B cell (primary cell): Measurements from ENCODE around the gene TRIM4. TPM values are rescaled to one million over a fixed set of nuclear protein-coding genes. Genes with fewer than 3 reads are reported as not detected.
"Not testable (repeated sequence)": the region's sequence is repeated elsewhere in the genome, so short reads cannot be mapped to it uniquely, and the experiment has no call there.

Source experiments
- ATAC-seq: fragments of 200-7000 bp; cut with Tn5 transposase; one replicate; pipeline ENCODE4 v1.10.0; 2021; ENCODE audit warnings: low read depth, mild to moderate bottlenecking, moderate number of reproducible peaks, moderate library complexity
- CTCF ChIA-PET: fragments of 350-600 bp; sonication (Branson Sonifier 250); formaldehyde crosslinking; loops from one replicate; lab custom pipeline; 2021; ENCODE audit warnings: antibody characterized with exemption, inconsistent platforms; lab: Charles Lee
- POLR2A ChIA-PET: fragments of 350-600 bp; sonication (Branson Sonifier 250); formaldehyde crosslinking; loops from one replicate; lab custom pipeline; 2021; ENCODE audit warnings: antibody characterized with exemption; lab: Charles Lee
- DNase-seq: peaks from one replicate; pipeline ENCODE4 v3.0.0; 2013
- H2AFZ ChIP-seq: 2 replicates; pipeline ENCODE4 v1.6.1; 2012; ENCODE audit warnings: mild to moderate bottlenecking, low read depth, low read length; ENCODE audit not compliant: insufficient read depth, poor library complexity, severe bottlenecking
- H3K27ac ChIP-seq, 2 donors: 1 replicate in 1 of 2; 2 replicates in 1 of 2; pipeline ENCODE4 v1.5.1; 2012 to 2013; ENCODE audit warnings: low read length in 2 of 2, mild to moderate bottlenecking in 2 of 2, moderate library complexity in 1 of 2
- H3K27me3 ChIP-seq, 4 experiments: fragments of 200-600 bp in 1 of 4; sonication (generic) in 1 of 4; replicated peaks in 1 of 4; 1 replicate in 2 of 4; 2 replicates in 2 of 4; pipeline versions ENCODE4 v1.6.1 to v1.7.0; 2013 to 2016; ENCODE audit warnings: low read length in 3 of 4, mild to moderate bottlenecking in 2 of 4, mixed read lengths in 1 of 4, moderate library complexity in 1 of 4; ENCODE audit not compliant: insufficient read depth in 4 of 4, control insufficient read depth in 3 of 4; ENCODE audit errors: control extremely low read depth in 1 of 4
- H3K36me3 ChIP-seq, 2 experiments: replicated peaks in 1 of 2; 1 replicate in 1 of 2; 2 replicates in 1 of 2; pipeline versions ENCODE4 v1.6.1 to v1.7.1; 2013; ENCODE audit warnings: low read length in 1 of 2; ENCODE audit not compliant: insufficient read depth in 2 of 2, control insufficient read depth in 1 of 2; ENCODE audit errors: control extremely low read depth in 1 of 2, extremely low read depth in 1 of 2
- H3K4me1 ChIP-seq, 2 donors: fragments of 200-600 bp in 1 of 2; sonication (generic) in 1 of 2; 1 replicate in 1 of 2; 2 replicates in 1 of 2; pipeline versions ENCODE4 v1.5.1 to v1.6.1; 2013 to 2017; ENCODE audit warnings: low read length in 2 of 2; ENCODE audit not compliant: control insufficient read depth in 2 of 2, insufficient read depth in 2 of 2
- H3K4me2 ChIP-seq: replicated peaks from 2 replicates; pipeline ENCODE3; 2012; ENCODE audit warnings: mild to moderate bottlenecking, low read depth, low read length; ENCODE audit not compliant: poor library complexity, severe bottlenecking
- H3K4me3 ChIP-seq, 5 experiments: fragments of 200-600 bp in 1 of 5; sonication (generic) in 1 of 5; 1 replicate in 3 of 5; 2 replicates in 2 of 5; pipeline versions ENCODE4 v1.5.1 to v1.7.0; 2011 to 2016; ENCODE audit warnings: low read length in 4 of 5, mild to moderate bottlenecking in 4 of 5, low read depth in 2 of 5, control low read depth in 1 of 5, moderate library complexity in 1 of 5; ENCODE audit not compliant: insufficient read depth in 1 of 5; ENCODE audit errors: control extremely low read depth in 1 of 5, extremely low read depth in 1 of 5
- H3K79me2 ChIP-seq: fragments of 200-600 bp; sonication (generic); one replicate; pipeline ENCODE4 v1.6.0; 2016; ENCODE audit warnings: low read length; ENCODE audit not compliant: control insufficient read depth, insufficient read depth
- H3K9ac ChIP-seq: fragments of 200-600 bp; sonication (generic); 2 replicates; pipeline ENCODE4 v1.6.1; 2017; ENCODE audit warnings: mild to moderate bottlenecking, low read length, moderate library complexity
- H3K9me3 ChIP-seq, 3 donors: one replicate each; pipeline versions ENCODE4 v1.6.1 to v1.7.1; 2013; ENCODE audit warnings: low read length in 2 of 3; ENCODE audit not compliant: control insufficient read depth in 2 of 3, insufficient read depth in 1 of 3; ENCODE audit errors: control extremely low read depth in 1 of 3
- H4K20me1 ChIP-seq: 2 replicates; pipeline ENCODE4 v1.6.0; 2012; ENCODE audit warnings: mild to moderate bottlenecking, low read length; ENCODE audit not compliant: insufficient read depth, control insufficient read depth, poor library complexity, severe bottlenecking
- H3K27ac Mint-ChIP-seq: one replicate; pipeline ENCODE4 v1.8.0; 2021; ENCODE audit warnings: mixed read lengths
- H3K27me3 Mint-ChIP-seq: one replicate; pipeline ENCODE4 v1.8.0; 2021; ENCODE audit warnings: mixed read lengths
- H3K4me1 Mint-ChIP-seq: one replicate; pipeline ENCODE4 v1.8.0; 2021; ENCODE audit warnings: mixed read lengths
- H3K4me3 Mint-ChIP-seq: one replicate; pipeline ENCODE4 v1.8.0; 2021; ENCODE audit warnings: mixed read lengths
- H3K9me3 Mint-ChIP-seq: one replicate; pipeline ENCODE4 v1.8.0; 2022; ENCODE audit warnings: mixed read lengths; ENCODE audit not compliant: insufficient read depth
- EZH2 ChIP-seq: IDR thresholded peaks from 2 replicates; pipeline ENCODE4 v1.6.1; 2012; ENCODE audit warnings: borderline replicate concordance, low read depth, mild to moderate bottlenecking, moderate library complexity, low read length; ENCODE audit not compliant: insufficient read depth, poor library complexity, severe bottlenecking
- WGBS: methylation state at CpG from one replicate; pipeline ENCODE4 v1.1.5; 2013; ENCODE audit warnings: missing lambda C conversion rate; ENCODE audit not compliant: insufficient coverage; 5-methylcytosine and 5-hydroxymethylcytosine counted together
- intact Hi-C: fragments of 100-400 bp; cut with micrococcal nuclease; formaldehyde crosslinking; loops from one replicate; pipeline ENCODE4 v1.10.0; 2022
- polyA plus RNA-seq: library from polyadenylated mRNA; depleted of rRNA; stranded (reverse); fragments of >200 nt; gene quantifications from 2 replicates; pipeline ENCODE4 v1.2.3, GENCODE V29; 2012
- total RNA-seq, 2 donors: library from RNA; stranded (reverse); fragments of 120-200 nt in 1 of 2; gene quantifications; 1 replicate in 1 of 2; 2 replicates in 1 of 2; pipeline versions ENCODE4 v1.2.3 to v1.2.4, GENCODE V29; 2013 to 2022
- TF ChIP-seq, protein P1 (sequence below): fragments of 200-600 bp; IDR thresholded peaks from one replicate; pipeline ENCODE4 v1.8.0; 2022; ENCODE audit warnings: antibody characterized with exemption, mild to moderate bottlenecking

TRIM4 gene
- total and polyA plus RNA-seq, 2 donors (not counting 1 experiment from before 2014, with no cell fraction given): 14.2 to 56.7 TPM

DNA sequence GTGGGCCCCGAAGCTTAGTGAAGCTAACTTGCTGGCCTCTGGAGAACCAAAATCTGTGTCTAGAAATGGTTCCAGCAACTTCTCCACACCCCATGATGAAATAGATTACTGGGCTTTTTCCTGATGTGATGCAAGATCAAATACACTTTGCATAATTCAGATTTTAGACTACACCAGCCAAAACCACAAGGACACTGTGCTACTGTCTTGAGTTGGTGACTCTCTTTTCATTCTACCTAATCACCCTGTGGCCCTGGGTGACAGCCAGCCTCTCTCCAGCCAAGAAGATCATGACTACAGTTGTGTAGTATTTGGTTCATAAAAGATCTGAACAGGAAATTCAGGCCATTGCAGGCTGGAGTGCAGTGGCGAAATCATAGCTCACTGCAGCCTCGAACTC is 34.3 kb upstream of the TRIM4 start:
- TF ChIP-seq, protein P1, sequence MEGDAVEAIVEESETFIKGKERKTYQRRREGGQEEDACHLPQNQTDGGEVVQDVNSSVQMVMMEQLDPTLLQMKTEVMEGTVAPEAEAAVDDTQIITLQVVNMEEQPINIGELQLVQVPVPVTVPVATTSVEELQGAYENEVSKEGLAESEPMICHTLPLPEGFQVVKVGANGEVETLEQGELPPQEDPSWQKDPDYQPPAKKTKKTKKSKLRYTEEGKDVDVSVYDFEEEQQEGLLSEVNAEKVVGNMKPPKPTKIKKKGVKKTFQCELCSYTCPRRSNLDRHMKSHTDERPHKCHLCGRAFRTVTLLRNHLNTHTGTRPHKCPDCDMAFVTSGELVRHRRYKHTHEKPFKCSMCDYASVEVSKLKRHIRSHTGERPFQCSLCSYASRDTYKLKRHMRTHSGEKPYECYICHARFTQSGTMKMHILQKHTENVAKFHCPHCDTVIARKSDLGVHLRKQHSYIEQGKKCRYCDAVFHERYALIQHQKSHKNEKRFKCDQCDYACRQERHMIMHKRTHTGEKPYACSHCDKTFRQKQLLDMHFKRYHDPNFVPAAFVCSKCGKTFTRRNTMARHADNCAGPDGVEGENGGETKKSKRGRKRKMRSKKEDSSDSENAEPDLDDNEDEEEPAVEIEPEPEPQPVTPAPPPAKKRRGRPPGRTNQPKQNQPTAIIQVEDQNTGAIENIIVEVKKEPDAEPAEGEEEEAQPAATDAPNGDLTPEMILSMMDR: no peak
- TF ChIP-seq EZH2: no peak
- H3K9ac ChIP-seq: no peak overlapping the region
- CTCF ChIA-PET: interaction anchor here (0.7 to 1.2 kb wide), 2 partner anchors 10 to 796 kb away, joined by 5 read pairs; no protein-coding TSS in a partner anchor
- ATAC-seq: no peak
- Mint-ChIP-seq H3K9me3 (peaks cover 7% of the 10 kb centered on the region), H3K4me1 (no peaks in the 10 kb centered on the region), H3K4me3 (no peak overlapping the region), H3K27me3 (peaks cover 40% of the 10 kb centered on the region), H3K27ac (no peak overlapping the region)
- POLR2A ChIA-PET: no interaction called here
- no peaks in the 10 kb centered on the region for H4K20me1 ChIP-seq
- H3K79me2 ChIP-seq: no peaks in the 10 kb centered on the region
- no peaks in the 10 kb centered on the region for H3K36me3 ChIP-seq
- no peak overlapping the region for H3K27ac ChIP-seq
- H2AFZ ChIP-seq: no peak overlapping the region
- no peak overlapping the region for H3K4me3 ChIP-seq
- WGBS: 100% methylated on average over 1 of the region's 3 CpGs
- DNase-seq: no peak
- intact Hi-C loops: no loop called here
- peaks cover 0 to 15% (median 9%) of the 10 kb centered on the region in 3 donors for H3K9me3 ChIP-seq
- H3K27me3 ChIP-seq: peaks cover 0 to 5% (median 2%) of the 10 kb centered on the region in 4 experiments
- no peak overlapping the region for H3K4me2 ChIP-seq
- H3K4me1 ChIP-seq: no peaks in the 10 kb centered on the region

DNA sequence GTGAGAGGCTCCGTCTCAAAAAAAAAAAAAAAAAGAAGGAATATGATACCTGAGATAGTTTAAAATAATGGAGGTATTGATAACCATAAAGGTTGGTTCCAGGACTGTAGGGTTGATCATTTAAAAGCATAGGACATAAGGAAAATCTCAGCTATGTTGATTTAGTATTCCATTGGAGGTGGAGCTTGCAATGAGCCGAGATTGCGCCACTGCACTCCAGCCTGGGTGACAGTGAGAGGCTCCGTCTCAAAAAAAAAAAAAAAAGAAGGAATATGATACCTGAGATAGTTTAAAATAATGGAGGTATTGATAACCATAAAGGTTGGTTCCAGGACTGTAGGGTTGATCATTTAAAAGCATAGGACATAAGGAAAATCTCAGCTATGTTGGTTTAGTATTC is 33.3 kb upstream of the TRIM4 start:
- H3K9ac ChIP-seq, DNase-seq, H3K4me1 Mint-ChIP-seq, H3K79me2 ChIP-seq, H4K20me1 ChIP-seq, POLR2A ChIA-PET, intact Hi-C loops, H3K4me3 Mint-ChIP-seq, H2AFZ ChIP-seq, H3K4me3 ChIP-seq, H3K27ac ChIP-seq, CTCF ChIA-PET, H3K4me1 ChIP-seq, H3K9me3 Mint-ChIP-seq, H3K4me2 ChIP-seq, H3K27ac Mint-ChIP-seq, H3K36me3 ChIP-seq, ATAC-seq: not testable (repeated sequence)
- no CpG with 5 or more reads among the region's 4 CpGs for WGBS
- Histone ChIP-seq H3K9me3 (peaks cover 0 to 15% (median 9%) of the 10 kb centered on the region in 3 donors), H3K27me3 (peaks cover 0 to 14% (median 4%) of the 10 kb centered on the region in 4 experiments)
- H3K27me3 Mint-ChIP-seq: peaks cover 44% of the 10 kb centered on the region

DNA sequence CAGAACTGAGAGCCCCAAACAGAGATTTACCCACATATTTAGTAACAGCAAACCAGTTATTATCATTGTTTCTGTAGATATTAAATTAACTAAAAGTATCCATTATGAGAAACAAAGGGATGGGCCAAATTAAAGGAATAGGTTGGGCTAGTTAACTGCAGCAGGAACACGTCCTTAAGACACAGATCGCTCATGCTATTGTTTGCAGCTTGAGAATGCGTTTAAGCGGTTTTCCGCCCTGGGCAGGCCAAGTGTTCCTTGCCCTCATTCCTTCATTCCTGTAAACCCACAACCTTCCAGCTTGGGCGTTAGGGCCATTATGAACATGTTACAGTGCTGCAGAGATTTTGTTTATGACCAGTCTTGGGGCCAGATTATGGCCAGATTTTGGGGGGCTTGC is 31.5 kb upstream of the TRIM4 start:
- H3K27ac ChIP-seq, H3K9me3 Mint-ChIP-seq, H3K9ac ChIP-seq, DNase-seq, POLR2A ChIA-PET, H2AFZ ChIP-seq, H3K36me3 ChIP-seq, H3K4me1 Mint-ChIP-seq, ATAC-seq, H4K20me1 ChIP-seq, intact Hi-C loops, H3K79me2 ChIP-seq, H3K4me2 ChIP-seq, H3K27ac Mint-ChIP-seq, H3K4me3 Mint-ChIP-seq, H3K4me3 ChIP-seq, H3K4me1 ChIP-seq: not testable (repeated sequence)
- H3K27me3 ChIP-seq: peaks cover 0 to 22% (median 3%) of the 10 kb centered on the region in 4 experiments
- peaks cover 43% of the 10 kb centered on the region for H3K27me3 Mint-ChIP-seq
- 95% methylated on average over 5 of the region's 6 CpGs for WGBS
- H3K9me3 ChIP-seq: peaks cover 0 to 15% (median 9%) of the 10 kb centered on the region in 3 donors
- CTCF ChIA-PET: interaction anchor here (0.6 kb wide), 1 partner anchor 78 kb away, joined by 5 read pairs; no protein-coding TSS in a partner anchor
